ENCODE measurements around the gene CCN5. TPM values are rescaled to one million over a fixed set of nuclear protein-coding genes. Genes with fewer than 3 reads are reported as not detected.

The CCN5 gene
- total RNA-seq, 1 experiment from 2014 or later, result 0.20 TPM

- Histone ChIP-seq H3K4me2 (0 out of 2 replicates have a peak overlapping the region, but pooled peaks have one; percentile 9), H3K4me3 (no peak overlapping the region), H2AFZ (no peak overlapping the region), H3K27me3 (ENCODE audit: insufficient read depth, low read depth) (peaks cover 33% of the 10 kb centered on the region; the same call in 1 of the 2 replicates), H3K4me1 (replicated peaks; ENCODE audit: insufficient read depth) (peaks cover 14% of the 10 kb centered on the region; the same call in 1 of the 2 replicates), H3K27ac (no peak overlapping the region), H3K79me2 (ENCODE audit: low read depth) (no peaks in the 10 kb centered on the region), H3K9me2 (ENCODE audit: insufficient read depth) (no peaks in the 10 kb centered on the region), H3K9me3 (ENCODE audit: insufficient read depth, low read depth) (peaks cover 6% of the 10 kb centered on the region), H3K36me3 (ENCODE audit: low read depth) (no peaks in the 10 kb centered on the region), H4K20me1 (ENCODE audit: insufficient read depth) (no peaks in the 10 kb centered on the region), H3F3A (ENCODE audit: insufficient read depth, low read depth) (peaks cover 12% of the 10 kb centered on the region)
- BruUV-seq (replicated peaks), result no TSS peak
- peak; percentile 57 to 79 for DNase-seq
- intact Hi-C loops (cut with micrococcal nuclease; ENCODE audit: unreplicated experiment), result no loop called here
- no peak for TF ChIP-seq EZH2 (IDR thresholded peaks at IDR 0.05; ENCODE audit: low read depth)
- TF ChIP-seq, protein P1, sequence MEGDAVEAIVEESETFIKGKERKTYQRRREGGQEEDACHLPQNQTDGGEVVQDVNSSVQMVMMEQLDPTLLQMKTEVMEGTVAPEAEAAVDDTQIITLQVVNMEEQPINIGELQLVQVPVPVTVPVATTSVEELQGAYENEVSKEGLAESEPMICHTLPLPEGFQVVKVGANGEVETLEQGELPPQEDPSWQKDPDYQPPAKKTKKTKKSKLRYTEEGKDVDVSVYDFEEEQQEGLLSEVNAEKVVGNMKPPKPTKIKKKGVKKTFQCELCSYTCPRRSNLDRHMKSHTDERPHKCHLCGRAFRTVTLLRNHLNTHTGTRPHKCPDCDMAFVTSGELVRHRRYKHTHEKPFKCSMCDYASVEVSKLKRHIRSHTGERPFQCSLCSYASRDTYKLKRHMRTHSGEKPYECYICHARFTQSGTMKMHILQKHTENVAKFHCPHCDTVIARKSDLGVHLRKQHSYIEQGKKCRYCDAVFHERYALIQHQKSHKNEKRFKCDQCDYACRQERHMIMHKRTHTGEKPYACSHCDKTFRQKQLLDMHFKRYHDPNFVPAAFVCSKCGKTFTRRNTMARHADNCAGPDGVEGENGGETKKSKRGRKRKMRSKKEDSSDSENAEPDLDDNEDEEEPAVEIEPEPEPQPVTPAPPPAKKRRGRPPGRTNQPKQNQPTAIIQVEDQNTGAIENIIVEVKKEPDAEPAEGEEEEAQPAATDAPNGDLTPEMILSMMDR (conservative IDR thresholded peaks at IDR 0.05), result no peak
- ChIA-PET POLR2A (ENCODE audit: unreplicated experiment) (no interaction called here), CTCF (no interaction called here)
Measured at GRCh38 chr20:44738813-44739477, 23.8 kb downstream of the CCN5 start.

DNA sequence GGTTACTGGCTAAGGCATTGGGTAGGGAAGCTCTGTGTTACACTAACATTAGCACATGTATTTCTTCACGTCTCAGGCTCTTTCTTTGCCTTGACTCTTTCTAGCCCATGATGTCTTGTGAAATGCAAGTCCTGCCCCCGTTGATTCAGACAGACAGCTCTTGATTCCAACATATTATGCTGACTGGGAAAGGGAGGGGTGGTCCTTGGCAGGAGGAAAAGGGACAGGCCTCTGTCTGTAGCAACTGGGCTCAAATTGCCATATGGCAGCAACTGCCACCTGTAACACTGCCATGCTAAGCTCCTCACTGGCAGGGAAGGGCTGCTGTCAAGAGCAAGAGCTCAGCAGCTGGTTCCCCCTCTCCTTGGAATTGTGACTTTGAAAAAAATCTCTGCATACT lies 24.8 kb downstream of the CCN5 start:
- Histone ChIP-seq H3F3A (ENCODE audit: insufficient read depth, low read depth) (peaks cover 12% of the 10 kb centered on the region), H3K9me3 (ENCODE audit: insufficient read depth, low read depth) (peaks cover 6% of the 10 kb centered on the region), H3K4me2 (no peak overlapping the region), H3K4me3 (no peak overlapping the region), H3K4me1 (replicated peaks; ENCODE audit: insufficient read depth) (peaks cover 16% of the 10 kb centered on the region; the same call in 1 of the 2 replicates), H4K20me1 (ENCODE audit: insufficient read depth) (no peaks in the 10 kb centered on the region), H3K9me2 (ENCODE audit: insufficient read depth) (no peaks in the 10 kb centered on the region), H3K79me2 (ENCODE audit: low read depth) (no peaks in the 10 kb centered on the region), H3K36me3 (ENCODE audit: low read depth) (no peaks in the 10 kb centered on the region), H2AFZ (no peak overlapping the region), H3K27ac (no peak overlapping the region), H3K27me3 (ENCODE audit: insufficient read depth, low read depth) (peaks cover 43% of the 10 kb centered on the region)
- CTCF ChIA-PET, result no interaction called here
- no peak for TF ChIP-seq EZH2 (IDR thresholded peaks at IDR 0.05; ENCODE audit: low read depth)
- TF ChIP-seq, protein P1 (conservative IDR thresholded peaks at IDR 0.05), result no peak
- no TSS peak for BruUV-seq (replicated peaks)
- DNase-seq, result no peak
- intact Hi-C loops (cut with micrococcal nuclease; ENCODE audit: unreplicated experiment), result no loop called here
- POLR2A ChIA-PET (ENCODE audit: unreplicated experiment), result no interaction called here

GRCh38 chr20:44742304-44743079 lies 27.3 kb downstream of the CCN5 start:
- H3K9me2 ChIP-seq (ENCODE audit: insufficient read depth), result no peaks in the 10 kb centered on the region
- peaks cover 16% of the 10 kb centered on the region for H3F3A ChIP-seq (ENCODE audit: insufficient read depth, low read depth)
- no peak for DNase-seq
- H3K9me3 ChIP-seq (ENCODE audit: insufficient read depth, low read depth), result no peaks in the 10 kb centered on the region
- H3K27ac ChIP-seq, result no peak overlapping the region
- H3K4me3 ChIP-seq, result no peak overlapping the region
- peaks cover 5% of the 10 kb centered on the region for H4K20me1 ChIP-seq (ENCODE audit: insufficient read depth)
- intact Hi-C loops (cut with micrococcal nuclease; ENCODE audit: unreplicated experiment), result no loop called here
- TF ChIP-seq EZH2 (IDR thresholded peaks at IDR 0.05; ENCODE audit: low read depth), result no peak
- TF ChIP-seq, protein P1 (conservative IDR thresholded peaks at IDR 0.05), result no peak
- CTCF ChIA-PET, result interaction anchor here (0.5 kb wide), 1 partner anchor 103 kb away, joined by 7 read pairs; no protein-coding TSS in a partner anchor
- H3K4me2 ChIP-seq, result no peak overlapping the region
- H3K79me2 ChIP-seq (ENCODE audit: low read depth), result no peaks in the 10 kb centered on the region
- POLR2A ChIA-PET (ENCODE audit: unreplicated experiment), result no interaction called here
- H3K36me3 ChIP-seq (ENCODE audit: low read depth), result no peaks in the 10 kb centered on the region
- BruUV-seq (replicated peaks), result no TSS peak
- H3K4me1 ChIP-seq (replicated peaks; ENCODE audit: insufficient read depth), result peaks cover 19% of the 10 kb centered on the region
- H3K27me3 ChIP-seq (ENCODE audit: insufficient read depth, low read depth), result peaks cover 45% of the 10 kb centered on the region
- no peak overlapping the region for H2AFZ ChIP-seq

Data from PC-9 (cell line).